ENCODE measurements around the gene COL18A1. TPM values are rescaled to one million over a fixed set of nuclear protein-coding genes. Genes with fewer than 3 reads are reported as not detected.

COL18A1 gene
- total RNA-seq, 2 donors from 2014 or later: 56.2 to 229 TPM

DNA sequence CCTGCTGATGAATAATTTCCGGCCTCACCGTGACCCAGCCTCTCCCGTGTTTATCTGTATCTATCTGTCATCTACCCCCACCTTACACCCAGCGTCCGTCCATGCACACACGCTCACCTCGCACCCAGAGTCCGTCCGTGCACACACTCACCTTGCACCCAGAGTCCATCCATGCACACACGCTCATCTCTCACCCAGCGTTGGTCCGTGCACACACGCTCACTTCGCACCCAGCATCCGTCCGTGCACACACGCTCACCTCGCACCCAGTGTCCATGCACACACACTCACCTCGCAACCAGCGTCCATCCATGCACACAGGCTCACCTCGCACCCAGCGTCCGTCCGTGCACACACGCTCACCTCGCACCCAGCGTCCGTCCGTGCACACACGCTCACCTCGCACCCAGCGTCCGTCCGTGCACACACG lies 25.0 kb upstream of the COL18A1 start:
- H3K36me3 ChIP-seq: no peaks in the 10 kb centered on the region
- H3K27me3 ChIP-seq (replicated peaks; ENCODE audit: insufficient read depth): no peaks in the 10 kb centered on the region
- TF ChIP-seq POLR2AphosphoS5 (IDR thresholded peaks at IDR 0.05) (no peak), POLR2A (IDR thresholded peaks at IDR 0.05) (no peak)
- TF ChIP-seq, protein P1, sequence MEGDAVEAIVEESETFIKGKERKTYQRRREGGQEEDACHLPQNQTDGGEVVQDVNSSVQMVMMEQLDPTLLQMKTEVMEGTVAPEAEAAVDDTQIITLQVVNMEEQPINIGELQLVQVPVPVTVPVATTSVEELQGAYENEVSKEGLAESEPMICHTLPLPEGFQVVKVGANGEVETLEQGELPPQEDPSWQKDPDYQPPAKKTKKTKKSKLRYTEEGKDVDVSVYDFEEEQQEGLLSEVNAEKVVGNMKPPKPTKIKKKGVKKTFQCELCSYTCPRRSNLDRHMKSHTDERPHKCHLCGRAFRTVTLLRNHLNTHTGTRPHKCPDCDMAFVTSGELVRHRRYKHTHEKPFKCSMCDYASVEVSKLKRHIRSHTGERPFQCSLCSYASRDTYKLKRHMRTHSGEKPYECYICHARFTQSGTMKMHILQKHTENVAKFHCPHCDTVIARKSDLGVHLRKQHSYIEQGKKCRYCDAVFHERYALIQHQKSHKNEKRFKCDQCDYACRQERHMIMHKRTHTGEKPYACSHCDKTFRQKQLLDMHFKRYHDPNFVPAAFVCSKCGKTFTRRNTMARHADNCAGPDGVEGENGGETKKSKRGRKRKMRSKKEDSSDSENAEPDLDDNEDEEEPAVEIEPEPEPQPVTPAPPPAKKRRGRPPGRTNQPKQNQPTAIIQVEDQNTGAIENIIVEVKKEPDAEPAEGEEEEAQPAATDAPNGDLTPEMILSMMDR (IDR thresholded peaks at IDR 0.05): no peak
- no peaks in the 10 kb centered on the region for H3K9me3 ChIP-seq
- intact Hi-C loops (cut with DNase I): no loop called here
- H3K4me1 ChIP-seq (replicated peaks): no peaks in the 10 kb centered on the region
- WGBS: 94% methylated on average over 27 of the region's 35 CpGs
- H3K4me3 ChIP-seq: no peak overlapping the region
- no peak overlapping the region for H3K27ac ChIP-seq
- DNase-seq (ENCODE audit: low spot score): no peak

DNA sequence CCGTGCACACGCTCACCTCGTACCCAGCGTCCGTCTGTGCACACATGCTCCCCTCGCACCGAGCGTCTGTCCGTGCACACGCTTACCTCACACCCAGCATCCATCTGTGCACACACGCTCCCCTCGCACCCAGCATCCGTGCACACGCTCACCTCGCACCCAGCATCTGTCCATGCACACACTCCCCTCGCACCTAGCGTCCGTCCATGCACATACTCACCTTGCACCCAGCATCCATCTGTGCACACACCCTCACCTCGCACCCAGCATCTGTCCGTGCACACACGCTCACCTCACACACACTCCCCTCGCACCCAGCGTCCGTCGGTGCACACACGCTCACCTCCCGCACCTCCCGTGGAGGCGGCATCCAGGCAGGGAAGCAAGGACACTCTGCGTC lies 24.4 kb upstream of the COL18A1 start:
- TF ChIP-seq POLR2AphosphoS5 (IDR thresholded peaks at IDR 0.05): no peak
- TF ChIP-seq POLR2A (IDR thresholded peaks at IDR 0.05): no peak
- TF ChIP-seq, protein P1 (IDR thresholded peaks at IDR 0.05): no peak
- Histone ChIP-seq H3K27ac (no peak overlapping the region), H3K4me1 (replicated peaks) (no peaks in the 10 kb centered on the region), H3K9me3 (no peaks in the 10 kb centered on the region), H3K36me3 (no peaks in the 10 kb centered on the region), H3K27me3 (replicated peaks; ENCODE audit: insufficient read depth) (no peaks in the 10 kb centered on the region), H3K4me3 (no peak overlapping the region)
- 94% methylated on average over 30 of the region's 30 CpGs for WGBS
- DNase-seq (ENCODE audit: low spot score): no peak
- intact Hi-C loops (cut with DNase I): no loop called here

DNA sequence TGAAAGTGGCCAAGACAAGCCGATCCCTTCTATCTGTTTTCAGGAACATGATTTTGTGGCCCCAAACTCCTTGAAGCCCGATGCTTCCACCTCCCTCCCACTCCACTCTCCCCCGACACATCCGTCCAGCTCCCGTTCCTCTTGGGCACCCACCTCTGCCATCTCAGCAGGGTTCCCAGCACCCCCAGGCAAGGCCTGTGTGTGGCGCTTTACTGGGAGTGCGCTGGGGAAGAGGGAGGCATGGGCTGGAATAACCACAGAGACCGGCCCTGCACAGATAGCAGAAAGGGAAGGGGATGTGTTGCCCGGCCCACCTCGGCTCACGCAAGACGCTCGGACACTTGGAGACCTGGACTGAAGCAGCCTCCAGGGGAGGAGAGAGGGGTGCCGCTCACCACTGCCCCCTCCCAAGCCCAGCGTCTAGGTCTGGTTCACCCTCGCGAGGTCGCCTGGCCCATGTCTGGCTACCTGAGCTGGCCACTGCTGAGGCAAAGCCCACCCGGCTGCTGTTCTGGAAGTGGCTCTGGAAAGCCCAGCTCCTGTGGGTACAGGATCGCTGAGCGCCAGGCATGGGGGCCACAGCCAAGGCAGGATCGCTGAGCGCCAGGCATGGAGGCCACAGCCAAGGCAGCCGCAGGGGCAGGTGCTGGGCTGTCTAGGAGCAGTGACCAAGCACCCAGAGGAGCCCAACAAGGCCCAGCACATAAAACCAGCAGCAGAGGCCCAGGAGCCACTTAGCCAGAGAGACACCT lies 23.8 kb upstream of the COL18A1 start:
- H3K9me3 ChIP-seq: no peaks in the 10 kb centered on the region
- H3K4me1 ChIP-seq (replicated peaks): no peaks in the 10 kb centered on the region
- no peaks in the 10 kb centered on the region for H3K36me3 ChIP-seq
- DNase-seq (ENCODE audit: low spot score): no peak
- WGBS: 89% methylated on average over 24 of the region's 24 CpGs
- TF ChIP-seq, protein P1 (IDR thresholded peaks at IDR 0.05): no peak
- TF ChIP-seq POLR2AphosphoS5 (IDR thresholded peaks at IDR 0.05): no peak
- TF ChIP-seq POLR2A (IDR thresholded peaks at IDR 0.05): no peak
- H3K4me3 ChIP-seq: no peak overlapping the region
- H3K27me3 ChIP-seq (replicated peaks; ENCODE audit: insufficient read depth): no peaks in the 10 kb centered on the region
- H3K27ac ChIP-seq: no peak overlapping the region
- intact Hi-C loops (cut with DNase I): no loop called here

DNA sequence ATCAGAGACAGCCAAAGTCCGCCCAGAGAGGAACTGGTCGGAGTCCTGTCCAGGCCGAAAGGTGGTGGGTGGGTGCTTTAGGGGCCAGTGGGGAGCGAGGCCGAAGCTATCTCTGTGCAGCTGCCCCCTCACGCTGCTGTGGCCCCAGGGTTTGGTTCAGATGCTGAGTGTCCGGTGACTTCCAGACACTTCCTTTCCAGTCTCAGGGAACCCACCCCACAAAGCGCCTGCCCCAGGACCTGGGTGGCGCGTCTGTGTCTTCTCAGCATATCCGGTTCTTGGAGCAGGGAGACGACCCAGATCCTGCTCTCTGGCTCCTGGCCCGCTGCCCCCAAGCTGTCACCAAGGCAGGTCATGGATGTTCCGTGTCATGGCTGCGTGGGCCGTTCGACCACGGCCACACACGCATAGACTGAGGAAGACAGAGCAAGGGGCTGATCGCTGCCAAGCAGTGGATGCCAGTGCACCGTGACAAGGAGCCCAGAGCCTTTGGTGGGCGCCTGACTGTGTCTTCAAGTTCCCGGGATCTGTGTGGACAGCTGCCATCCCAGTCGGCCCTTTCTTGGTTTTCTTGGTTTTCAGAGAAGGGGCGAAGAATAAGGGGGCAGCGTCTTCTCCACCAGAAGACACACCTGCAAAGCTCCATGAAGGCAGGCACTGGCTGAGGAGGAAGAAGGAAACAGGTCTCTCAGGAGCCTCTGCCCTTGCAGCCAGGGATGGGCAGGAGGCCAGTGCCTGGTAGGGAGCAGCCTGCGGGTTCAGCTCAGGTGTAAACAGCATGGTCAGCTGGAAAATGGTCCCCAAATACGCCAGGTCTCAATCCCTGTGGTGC lies 22.9 kb upstream of the COL18A1 start:
- TF ChIP-seq POLR2AphosphoS5 (IDR thresholded peaks at IDR 0.05): no peak
- TF ChIP-seq, protein P1 (IDR thresholded peaks at IDR 0.05): no peak
- intact Hi-C loops (cut with DNase I): no loop called here
- H3K27ac ChIP-seq: no peak overlapping the region
- 92% methylated on average over 28 of the region's 28 CpGs for WGBS
- no peaks in the 10 kb centered on the region for H3K4me1 ChIP-seq (replicated peaks)
- no peak for DNase-seq (ENCODE audit: low spot score)
- no peaks in the 10 kb centered on the region for H3K27me3 ChIP-seq (replicated peaks; ENCODE audit: insufficient read depth)
- H3K4me3 ChIP-seq: no peak overlapping the region
- no peaks in the 10 kb centered on the region for H3K9me3 ChIP-seq
- no peaks in the 10 kb centered on the region for H3K36me3 ChIP-seq
